Endodermal cell (in vitro differentiated cells): ENCODE results near the gene ZBTB26. TPM values are rescaled to one million over a fixed set of nuclear protein-coding genes. Genes with fewer than 3 reads are reported as not detected.
"Not testable (repeated sequence)": the region's sequence is repeated elsewhere in the genome, so short reads cannot be mapped to it uniquely, and the experiment has no call there.

Source experiments
- DNase-seq: peaks from one replicate; pipeline ENCODE4 v3.0.0-alpha.2; 2017
- H3K27ac ChIP-seq: 2 replicates; pipeline ENCODE4 v1.5.1; 2013; ENCODE audit warnings: mild to moderate bottlenecking, low read depth, low read length, moderate library complexity
- H3K27me3 ChIP-seq: 2 replicates; pipeline ENCODE4 v1.6.1; 2013; ENCODE audit warnings: mild to moderate bottlenecking, low read length, moderate library complexity; ENCODE audit not compliant: insufficient read depth, control insufficient read depth, poor library complexity, severe bottlenecking
- H3K36me3 ChIP-seq: 2 replicates; pipeline ENCODE4 v1.7.0; 2013; ENCODE audit warnings: mild to moderate bottlenecking, low read length, moderate library complexity; ENCODE audit not compliant: control insufficient read depth, insufficient read depth
- H3K4me1 ChIP-seq: one replicate; pipeline ENCODE4 v1.7.0; 2013; ENCODE audit warnings: low read length; ENCODE audit not compliant: control insufficient read depth, insufficient read depth
- H3K4me3 ChIP-seq: 2 replicates; pipeline ENCODE4 v1.5.1; 2013; ENCODE audit warnings: mild to moderate bottlenecking, low read length, moderate library complexity
- H3K9ac ChIP-seq: 2 replicates; pipeline ENCODE4 v1.6.1; 2013; ENCODE audit warnings: mild to moderate bottlenecking, low read length, moderate library complexity; ENCODE audit not compliant: poor library complexity, severe bottlenecking; ENCODE audit errors: extremely low read depth
- H3K9me3 ChIP-seq: 2 replicates; pipeline ENCODE4 v1.6.1; 2013; ENCODE audit warnings: mild to moderate bottlenecking, low read length, moderate library complexity; ENCODE audit not compliant: control insufficient read depth
- H3K27ac Mint-ChIP-seq: 2 replicates; pipeline ENCODE4 v1.8.0; 2020; ENCODE audit warnings: mixed read lengths
- H3K27me3 Mint-ChIP-seq: 2 replicates; pipeline ENCODE4 v1.8.0; 2021; ENCODE audit warnings: mild to moderate bottlenecking, mixed read lengths; ENCODE audit not compliant: insufficient read depth
- H3K36me3 Mint-ChIP-seq: 2 replicates; pipeline ENCODE4 v1.8.0; 2020; ENCODE audit warnings: low read depth, mixed read lengths
- H3K4me1 Mint-ChIP-seq: 2 replicates; pipeline ENCODE4 v1.8.0; 2020; ENCODE audit warnings: mixed read lengths
- H3K4me3 Mint-ChIP-seq: 2 replicates; pipeline ENCODE4 v1.8.0; 2020; ENCODE audit warnings: mild to moderate bottlenecking, moderate library complexity, mixed read lengths
- H3K9me3 Mint-ChIP-seq: 2 replicates; pipeline ENCODE4 v1.8.0; 2020; ENCODE audit warnings: mild to moderate bottlenecking, mixed read lengths
- CTCF ChIP-seq: fragments of 200-600 bp; sonication (generic); conservative IDR thresholded peaks from 2 replicates; pipeline ENCODE4 v1.5.0; 2021; ENCODE audit warnings: antibody characterized with exemption, mild to moderate bottlenecking
- WGBS, 2 experiments: methylation state at CpG; one replicate each; pipeline versions ENCODE4 v1.1.5 to v1.1.7; 2013; ENCODE audit warnings: missing lambda C conversion rate in 2 of 2, mixed read lengths in 1 of 2; ENCODE audit not compliant: insufficient coverage in 1 of 2, insufficient read length in 1 of 2; 5-methylcytosine and 5-hydroxymethylcytosine counted together
- total RNA-seq, 2 donors: library from RNA; stranded (reverse); fragmentation: NEBNext Ultra II Directional in 1 of 2; extraction: Animal tissue kit (Norgen Biotek cat#: 25700) in 1 of 2; gene quantifications; 2 replicates in 1 of 2; 3 replicates in 1 of 2; pipeline ENCODE4 v1.2.1, GENCODE V29; 2021

Gene ZBTB26
- total RNA-seq, 2 donors from 2014 or later = 9.8 to 11.6 TPM

GRCh38 chr9:122875523-122875922 lies 55.8 kb downstream of the ZBTB26 start:
- Histone ChIP-seq H3K9ac (no peak overlapping the region), H3K27me3 (no peaks in the 10 kb centered on the region), H3K4me3 (no peak overlapping the region), H3K4me1 (no peaks in the 10 kb centered on the region), H3K9me3 (no peaks in the 10 kb centered on the region), H3K36me3 (peaks cover 83% of the 10 kb centered on the region), H3K27ac (no peak overlapping the region)
- TF ChIP-seq CTCF = no peak
- H3K9me3 Mint-ChIP-seq = peaks cover 4% of the 10 kb centered on the region
- no peak overlapping the region for H3K4me3 Mint-ChIP-seq
- H3K4me1 Mint-ChIP-seq = no peaks in the 10 kb centered on the region
- H3K36me3 Mint-ChIP-seq = peaks cover 78% of the 10 kb centered on the region
- no peak for DNase-seq
- WGBS, 2 experiments = 82 to 100% methylated on average over 1 of the region's 1 CpG
- no peaks in the 10 kb centered on the region for H3K27me3 Mint-ChIP-seq
- no peak overlapping the region for H3K27ac Mint-ChIP-seq

- Mint-ChIP-seq H3K36me3 (peaks cover 70% of the 10 kb centered on the region), H3K9me3 (peaks cover 24% of the 10 kb centered on the region)
- H3K9ac ChIP-seq, H3K4me3 ChIP-seq, H3K4me1 ChIP-seq, H3K27ac ChIP-seq, H3K4me3 Mint-ChIP-seq, H3K4me1 Mint-ChIP-seq, H3K27me3 ChIP-seq, DNase-seq, H3K27ac Mint-ChIP-seq, H3K27me3 Mint-ChIP-seq: not testable (repeated sequence)
- H3K9me3 ChIP-seq = peaks cover 11% of the 10 kb centered on the region
- WGBS, 2 experiments = no CpG with 5 or more reads among the region's 27 CpGs
- peaks cover 68% of the 10 kb centered on the region for H3K36me3 ChIP-seq
These were observed 64.0 kb downstream of the ZBTB26 start for GRCh38 chr9:122867276-122867675.

- Mint-ChIP-seq H3K9me3 (peaks cover 24% of the 10 kb centered on the region), H3K27me3 (no peaks in the 10 kb centered on the region), H3K36me3 (peaks cover 68% of the 10 kb centered on the region), H3K4me1 (no peaks in the 10 kb centered on the region), H3K27ac (no peak overlapping the region), H3K4me3 (no peak overlapping the region)
- Histone ChIP-seq H3K27me3 (no peaks in the 10 kb centered on the region), H3K4me1 (no peaks in the 10 kb centered on the region), H3K9me3 (peaks cover 14% of the 10 kb centered on the region), H3K4me3 (no peak overlapping the region), H3K36me3 (peaks cover 67% of the 10 kb centered on the region), H3K27ac (no peak overlapping the region), H3K9ac (no peak overlapping the region)
- WGBS, 2 experiments = no CpG with 5 or more reads among the region's 5 CpGs
- no peak for TF ChIP-seq CTCF
- no peak for DNase-seq
These were observed 65.2 kb downstream of the ZBTB26 start for GRCh38 chr9:122866079-122866478.

Other genes with a start within 250 kb of the ZBTB26 start
- not detected for gene OR1L4, start 207.5 kb downstream of the ZBTB26 start, total RNA-seq
- gene OR1L6, start 189.2 kb downstream of the ZBTB26 start, total RNA-seq = not detected
- not detected for gene OR5C1, start 142.6 kb downstream of the ZBTB26 start, total RNA-seq
- gene OR1K1, start 131.4 kb downstream of the ZBTB26 start, total RNA-seq = not detected
- gene PDCL, start 102.9 kb downstream of the ZBTB26 start, total RNA-seq = 10 to 100 TPM; 26.3 to 28.6 TPM
- 10 to 100 TPM; 56.4 to 60.1 TPM for gene RC3H2, start 26.2 kb downstream of the ZBTB26 start, total RNA-seq
- gene ZBTB6, start 18.2 kb downstream of the ZBTB26 start, total RNA-seq = 10 to 100 TPM in 1 of 2 donors, 1 to 10 TPM in 1; 9.3 to 11.7 TPM
- 10 to 100 TPM; 41.9 to 49.7 TPM for gene RABGAP1, start 9.5 kb upstream of the ZBTB26 start, total RNA-seq
- 1 to 10 TPM; 1.5 to 1.8 TPM for gene GPR21, start 102.2 kb upstream of the ZBTB26 start, total RNA-seq